ENCODE results near the gene FAF1.

FAF1 gene

GRCh38 chr1:50978144-50978851 lies 18.2 kb upstream of the FAF1 start:
- DNase-seq (ENCODE audit: low read depth in 1 of 2, low spot score in 1 of 2), result no peak

- no peak for DNase-seq (ENCODE audit: low read depth in 1 of 2, low spot score in 1 of 2)
Observed at GRCh38 chr1:50977575-50978143, 17.6 kb upstream of the FAF1 start.

GRCh38 chr1:50976890-50977574 lies 17.0 kb upstream of the FAF1 start:
- DNase-seq (ENCODE audit: low read depth in 1 of 2, low spot score in 1 of 2), result no peak

- DNase-seq (ENCODE audit: low read depth in 1 of 2, low spot score in 1 of 2), result no peak
Observed at GRCh38 chr1:50976111-50976889, 16.2 kb upstream of the FAF1 start.

GRCh38 chr1:50975436-50975835 lies 15.4 kb upstream of the FAF1 start:
- no peak for DNase-seq (ENCODE audit: low read depth in 1 of 2, low spot score in 1 of 2)

GRCh38 chr1:50974618-50974935 lies 14.5 kb upstream of the FAF1 start:
- DNase-seq (ENCODE audit: low read depth in 1 of 2, low spot score in 1 of 2), result no peak

- no peak for DNase-seq (ENCODE audit: low read depth in 1 of 2, low spot score in 1 of 2)
Observed at GRCh38 chr1:50973875-50974617, 14.0 kb upstream of the FAF1 start.

GRCh38 chr1:50973255-50973654 lies 13.2 kb upstream of the FAF1 start:
- DNase-seq (ENCODE audit: low read depth in 1 of 2, low spot score in 1 of 2), result no peak

- no peak for DNase-seq (ENCODE audit: low read depth in 1 of 2, low spot score in 1 of 2)
Observed at GRCh38 chr1:50972766-50973165, 12.7 kb upstream of the FAF1 start.

- no peak for DNase-seq (ENCODE audit: low read depth in 1 of 2, low spot score in 1 of 2)
Observed at GRCh38 chr1:50971748-50972305, 11.8 kb upstream of the FAF1 start.

GRCh38 chr1:50970931-50971582 lies 11.0 kb upstream of the FAF1 start:
- no peak for DNase-seq (ENCODE audit: low read depth in 1 of 2, low spot score in 1 of 2)

- no peak for DNase-seq (ENCODE audit: low read depth in 1 of 2, low spot score in 1 of 2)
Observed at GRCh38 chr1:50970509-50970887, 10.4 kb upstream of the FAF1 start.

- no peak for DNase-seq (ENCODE audit: low read depth in 1 of 2, low spot score in 1 of 2)
Observed at GRCh38 chr1:50969611-50970508, 9.8 kb upstream of the FAF1 start, which contains the start of gene CDKN2C. CDKN2C (plus strand) TSS chr1:50970245; CDS start chr1:50970369, 124 bp downstream.

- DNase-seq (ENCODE audit: low read depth in 1 of 2, low spot score in 1 of 2), result no peak
Observed at GRCh38 chr1:50968821-50969610, 8.9 kb upstream of the FAF1 start.

GRCh38 chr1:50968158-50968820 lies 8.2 kb upstream of the FAF1 start:
- DNase-seq (ENCODE audit: low read depth in 1 of 2, low spot score in 1 of 2), result peak; percentile 52 to 64

GRCh38 chr1:50967416-50968157 lies 7.5 kb upstream of the FAF1 start:
- DNase-seq (ENCODE audit: low read depth in 1 of 2, low spot score in 1 of 2), result no peak

GRCh38 chr1:50966991-50967390 lies 6.9 kb upstream of the FAF1 start:
- no peak for DNase-seq (ENCODE audit: low read depth in 1 of 2, low spot score in 1 of 2)
